ENCODE measurements around the gene GOLGA6A. TPM values are rescaled to one million over a fixed set of nuclear protein-coding genes. Genes with fewer than 3 reads are reported as not detected.

The GOLGA6A gene
- total and polyA plus RNA-seq, 2 of the 8 experiments (the other 6 are each of a cell fraction or from before 2014, with no cell fraction given), result 0.80 to 1.0 TPM

- TF ChIP-seq CHD7 (IDR thresholded peaks at IDR 0.05; ENCODE audit: insufficient replicate concordance, low read length), result no peak
- TF ChIP-seq RFX5 (IDR thresholded peaks at IDR 0.05; ENCODE audit: borderline replicate concordance, low read depth, low read length), result no peak
- no peak for TF ChIP-seq NRF1 (IDR thresholded peaks at IDR 0.05; ENCODE audit: low read depth, low read length)
- TF ChIP-seq EGR1 (IDR thresholded peaks at IDR 0.05; ENCODE audit: borderline replicate concordance, low read depth, low read length), result no peak
- no peak for TF ChIP-seq POLR2A (IDR thresholded peaks at IDR 0.05; ENCODE audit: control extremely low read depth in 1 of 2, low read depth in 2 of 2, low read length in 2 of 2)
- TF ChIP-seq MAFK (IDR thresholded peaks at IDR 0.05; ENCODE audit: low read depth, low read length), result no peak
- TF ChIP-seq KDM5A (IDR thresholded peaks at IDR 0.05; ENCODE audit: low read length), result no peak
- TF ChIP-seq SAP30 (IDR thresholded peaks at IDR 0.05; ENCODE audit: insufficient read depth, insufficient replicate concordance, low read length), result no peak
- no peak for TF ChIP-seq CBX8 (IDR thresholded peaks at IDR 0.05; ENCODE audit: borderline replicate concordance, low read depth, low read length)
- TF ChIP-seq SP2 (IDR thresholded peaks at IDR 0.05; ENCODE audit: low read length), result no peak
Measured at GRCh38 chr15:74042603-74043424, 39.5 kb downstream of the GOLGA6A start (continued).

Measured in H1 (cell line).